Kidney (tissue), 14 donors: Measurements from ENCODE around the gene CARNS1. TPM values are rescaled to one million over a fixed set of nuclear protein-coding genes. Genes with fewer than 3 reads are reported as not detected.

Experiments
- DNase-seq, 5 donors: peaks; one replicate each; pipeline ENCODE4 v3.0.0-alpha.2; 2013 to 2020
- FAIRE-seq: peaks from 2 replicates; lab custom pipeline; 2012; peaks lifted over from hg19 to GRCh38; lab: Jason Lieb, UNC
- H3K27ac ChIP-seq, 2 donors: one replicate each; pipeline ENCODE4 v1.7.0; 2013; ENCODE audit warnings: low read depth in 2 of 2, low read length in 2 of 2, inconsistent platforms in 1 of 2
- H3K27me3 ChIP-seq: one replicate; pipeline ENCODE4 v1.7.1; 2013; ENCODE audit warnings: low read length, inconsistent platforms; ENCODE audit not compliant: control insufficient read depth, insufficient read depth
- H3K36me3 ChIP-seq, 3 donors: one replicate each; pipeline versions ENCODE4 v1.7.0 to v1.7.1; 2013; ENCODE audit warnings: low read length in 3 of 3, control low read depth in 1 of 3, inconsistent platforms in 1 of 3; ENCODE audit not compliant: insufficient read depth in 3 of 3, control insufficient read depth in 2 of 3
- H3K4me1 ChIP-seq, 3 donors: one replicate each; pipeline versions ENCODE4 v1.7.0 to v1.7.1; 2013; ENCODE audit warnings: low read length in 3 of 3, inconsistent platforms in 1 of 3, low read depth in 1 of 3; ENCODE audit not compliant: control insufficient read depth in 2 of 3, insufficient read depth in 2 of 3
- H3K4me3 ChIP-seq, 3 donors: one replicate each; pipeline versions ENCODE4 v1.7.0 to v1.8.1; 2013; ENCODE audit warnings: low read length in 3 of 3, control low read depth in 1 of 3, inconsistent platforms in 1 of 3
- H3K9ac ChIP-seq, 3 donors: one replicate each; pipeline versions ENCODE4 v1.7.0 to v1.7.1; 2013; ENCODE audit warnings: low read length in 3 of 3, control low read depth in 1 of 3, inconsistent platforms in 1 of 3
- H3K9me3 ChIP-seq, 3 donors: one replicate each; pipeline versions ENCODE4 v1.7.0 to v1.7.1; 2013; ENCODE audit warnings: low read length in 3 of 3, control low read depth in 1 of 3, inconsistent platforms in 1 of 3; ENCODE audit not compliant: control insufficient read depth in 2 of 3, insufficient read depth in 1 of 3
- intact Hi-C: fragments of 100-400 bp; cut with DNase I; formaldehyde crosslinking; loops from one replicate; pipeline ENCODE4 v1.11.1; 2022
- polyA plus RNA-seq: library from polyadenylated mRNA; stranded (reverse); fragments of 350-450 nt; fragmentation: Illumina TruSeq; extraction: RNeasy Lipid Tissue Mini Kit (QIAGEN cat#74804); gene quantifications from one replicate; pipeline ENCODE4 v1.2.3, GENCODE V29; 2014; ENCODE audit warnings: low read depth, low replicate concordance; ENCODE audit not compliant: insufficient read depth
- total RNA-seq: library from RNA; stranded (reverse); fragmentation: NEBNext Ultra II Directional; extraction: Animal tissue kit (Norgen Biotek cat#: 25700); gene quantifications from one replicate; pipeline ENCODE4 v1.2.1, GENCODE V29; 2021
- TF ChIP-seq, protein P1 (sequence below): IDR thresholded peaks from 3 replicates; pipeline ENCODE4 v1.5.1; 2012; ENCODE audit warnings: mild to moderate bottlenecking, moderate library complexity, borderline replicate concordance; ENCODE audit not compliant: insufficient read depth; ENCODE audit errors: extremely low read depth
- donor health status: control.
- donor health status: control.
- donor health status: control.
- donor health status: control.
- donor health status: control.
- donor health status: DM: yes; HTN: yes; CAD: no.
- donor health status: Normal renal cell carcinoma (clear cell type).

Gene CARNS1
- total and polyA plus RNA-seq, 2 donors from 2014 or later: 0.80 to 1.7 TPM

DNA sequence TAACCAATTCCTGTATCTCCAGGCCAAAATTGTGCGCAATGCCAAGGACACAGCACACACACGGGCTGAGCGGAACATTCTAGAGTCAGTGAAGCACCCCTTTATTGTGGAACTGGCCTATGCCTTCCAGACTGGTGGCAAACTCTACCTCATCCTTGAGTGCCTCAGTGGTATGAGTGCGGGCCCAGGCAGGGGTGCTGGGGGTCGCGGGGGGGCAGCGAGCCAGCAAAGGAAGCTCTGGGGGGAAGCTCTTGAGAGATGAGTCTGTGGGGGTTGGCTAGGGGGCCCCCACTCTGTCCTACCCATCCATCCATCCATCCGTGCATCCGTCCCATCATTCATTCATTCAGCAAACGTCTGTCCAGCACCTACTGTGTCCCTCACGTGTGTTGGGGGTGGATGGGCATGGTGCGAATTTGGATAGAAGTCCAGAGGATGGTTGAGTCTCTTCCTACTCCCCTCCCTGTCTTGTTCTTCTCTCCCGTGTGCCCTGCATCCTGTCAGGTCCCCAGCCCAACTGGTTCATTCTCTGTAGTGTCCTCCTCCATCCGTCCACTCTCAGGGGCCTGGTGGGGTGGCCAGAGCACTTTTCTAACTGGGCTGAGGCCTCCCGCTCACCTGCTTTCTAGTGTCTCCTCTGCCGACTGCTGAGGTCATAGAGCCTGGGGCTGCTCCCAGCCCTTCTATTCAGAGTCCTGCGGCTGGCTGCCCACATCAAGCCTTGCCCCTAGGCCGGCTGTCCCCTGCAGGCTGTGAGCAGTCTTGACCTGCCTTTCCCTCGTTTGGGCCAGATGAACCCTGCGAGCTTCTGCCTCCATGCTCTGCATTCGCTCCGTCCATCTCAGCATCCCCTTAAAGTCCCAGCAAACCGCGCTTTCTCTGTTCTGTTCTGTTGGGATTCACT lies 16.1 kb downstream of the CARNS1 start:
- FAIRE-seq (no peak), DNase-seq (no peak)
- Histone ChIP-seq H3K9me3 (no peaks in the 10 kb centered on the region), H3K36me3 (peaks cover 0 to 9% (median 6%) of the 10 kb centered on the region in 3 donors), H3K9ac (no peak overlapping the region), H3K27ac (no peak overlapping the region), H3K27me3 (no peaks in the 10 kb centered on the region), H3K4me3 (no peak overlapping the region), H3K4me1 (peaks cover 0 to 7% (median 4%) of the 10 kb centered on the region in 3 donors)
- intact Hi-C loops: no loop called here
- TF ChIP-seq, protein P1, sequence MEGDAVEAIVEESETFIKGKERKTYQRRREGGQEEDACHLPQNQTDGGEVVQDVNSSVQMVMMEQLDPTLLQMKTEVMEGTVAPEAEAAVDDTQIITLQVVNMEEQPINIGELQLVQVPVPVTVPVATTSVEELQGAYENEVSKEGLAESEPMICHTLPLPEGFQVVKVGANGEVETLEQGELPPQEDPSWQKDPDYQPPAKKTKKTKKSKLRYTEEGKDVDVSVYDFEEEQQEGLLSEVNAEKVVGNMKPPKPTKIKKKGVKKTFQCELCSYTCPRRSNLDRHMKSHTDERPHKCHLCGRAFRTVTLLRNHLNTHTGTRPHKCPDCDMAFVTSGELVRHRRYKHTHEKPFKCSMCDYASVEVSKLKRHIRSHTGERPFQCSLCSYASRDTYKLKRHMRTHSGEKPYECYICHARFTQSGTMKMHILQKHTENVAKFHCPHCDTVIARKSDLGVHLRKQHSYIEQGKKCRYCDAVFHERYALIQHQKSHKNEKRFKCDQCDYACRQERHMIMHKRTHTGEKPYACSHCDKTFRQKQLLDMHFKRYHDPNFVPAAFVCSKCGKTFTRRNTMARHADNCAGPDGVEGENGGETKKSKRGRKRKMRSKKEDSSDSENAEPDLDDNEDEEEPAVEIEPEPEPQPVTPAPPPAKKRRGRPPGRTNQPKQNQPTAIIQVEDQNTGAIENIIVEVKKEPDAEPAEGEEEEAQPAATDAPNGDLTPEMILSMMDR: no peak

DNA sequence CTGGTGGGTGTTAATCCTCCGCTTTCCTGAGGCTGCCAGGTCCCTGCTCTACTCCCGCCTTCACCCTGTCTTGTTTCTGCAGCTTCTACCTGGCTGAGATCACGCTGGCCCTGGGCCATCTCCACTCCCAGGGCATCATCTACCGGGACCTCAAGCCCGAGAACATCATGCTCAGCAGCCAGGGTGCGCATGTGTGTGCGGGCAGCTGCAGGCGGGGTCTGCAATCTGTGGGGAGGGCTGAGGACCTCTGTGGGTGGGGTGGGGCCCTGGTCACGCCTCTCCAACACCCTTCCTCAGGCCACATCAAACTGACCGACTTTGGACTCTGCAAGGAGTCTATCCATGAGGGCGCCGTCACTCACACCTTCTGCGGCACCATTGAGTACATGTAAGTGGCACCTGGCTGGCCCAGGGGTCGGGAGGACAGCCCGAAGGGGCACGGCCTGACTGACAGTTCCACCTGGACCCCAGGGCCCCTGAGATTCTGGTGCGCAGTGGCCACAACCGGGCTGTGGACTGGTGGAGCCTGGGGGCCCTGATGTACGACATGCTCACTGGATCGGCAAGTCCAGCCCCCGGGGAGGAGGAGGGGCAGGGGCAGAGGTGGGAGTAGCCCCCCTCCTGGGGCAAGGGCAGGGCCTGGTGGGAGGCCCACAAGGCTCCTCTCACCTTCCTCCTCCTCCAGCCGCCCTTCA lies 17.3 kb downstream of the CARNS1 start:
- TF ChIP-seq, protein P1: no peak
- Histone ChIP-seq H3K36me3 (peaks cover 0 to 9% (median 8%) of the 10 kb centered on the region in 3 donors), H3K9me3 (no peaks in the 10 kb centered on the region), H3K27ac (no peak overlapping the region), H3K9ac (no peak overlapping the region), H3K4me1 (peaks cover 0 to 7% (median 4%) of the 10 kb centered on the region in 3 donors), H3K27me3 (no peaks in the 10 kb centered on the region), H3K4me3 (no peak overlapping the region)
- no peak for FAIRE-seq
- intact Hi-C loops: no loop called here
- DNase-seq: no peak

DNA sequence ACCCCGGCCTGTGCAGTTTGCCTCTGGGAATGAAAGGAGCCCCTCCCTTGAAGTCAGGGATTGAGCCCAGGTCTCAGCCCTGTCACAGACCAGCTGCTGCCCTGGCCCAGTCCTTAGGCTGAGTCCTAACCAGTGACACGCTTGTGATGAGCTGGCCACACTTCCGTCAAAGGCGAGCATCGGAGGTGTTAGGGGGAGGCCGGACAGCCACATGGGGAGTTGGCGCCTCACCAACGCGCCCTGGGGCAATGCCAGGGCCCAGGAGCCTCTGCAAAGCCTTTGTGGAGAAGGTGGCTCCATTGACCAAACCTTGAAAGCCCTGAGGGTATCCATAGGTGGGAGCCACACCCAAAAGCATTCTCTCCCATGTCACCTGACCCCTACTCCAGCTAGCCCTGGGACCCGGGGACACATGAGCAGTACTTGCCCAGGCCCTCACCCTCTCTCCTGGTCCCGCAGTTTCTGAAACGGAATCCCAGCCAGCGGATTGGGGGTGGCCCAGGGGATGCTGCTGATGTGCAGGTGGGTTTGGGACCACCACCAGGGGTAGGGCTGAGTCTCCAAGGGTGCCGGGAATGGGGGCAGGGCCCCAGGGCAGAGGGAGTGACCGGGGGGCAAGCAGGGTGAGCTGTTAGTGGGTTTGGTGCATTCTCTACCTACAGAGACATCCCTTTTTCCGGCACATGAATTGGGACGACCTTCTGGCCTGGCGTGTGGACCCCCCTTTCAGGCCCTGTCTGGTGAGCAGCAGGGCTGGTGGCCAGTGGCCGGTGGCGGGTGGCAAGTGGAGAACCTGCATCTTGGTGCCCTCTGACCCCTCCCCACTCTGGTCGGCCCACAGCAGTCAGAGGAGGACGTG lies 18.3 kb downstream of the CARNS1 start:
- no peaks in the 10 kb centered on the region for H3K27me3 ChIP-seq
- H3K4me3 ChIP-seq: no peak overlapping the region
- DNase-seq: no peak
- H3K9me3 ChIP-seq: no peaks in the 10 kb centered on the region
- H3K27ac ChIP-seq: no peak overlapping the region
- no peak for FAIRE-seq
- intact Hi-C loops: no loop called here
- no peak overlapping the region for H3K9ac ChIP-seq
- H3K4me1 ChIP-seq: peaks cover 0 to 7% (median 3%) of the 10 kb centered on the region in 3 donors
- TF ChIP-seq, protein P1: no peak
- H3K36me3 ChIP-seq: peaks cover 0 to 9% (median 9%) of the 10 kb centered on the region in 3 donors
